ENCODE results near the gene C1QTNF9.
"Not testable (repeated sequence)": the region's sequence is repeated elsewhere in the genome, so short reads cannot be mapped to it uniquely, and the experiment has no call there.

Gene C1QTNF9

DNA sequence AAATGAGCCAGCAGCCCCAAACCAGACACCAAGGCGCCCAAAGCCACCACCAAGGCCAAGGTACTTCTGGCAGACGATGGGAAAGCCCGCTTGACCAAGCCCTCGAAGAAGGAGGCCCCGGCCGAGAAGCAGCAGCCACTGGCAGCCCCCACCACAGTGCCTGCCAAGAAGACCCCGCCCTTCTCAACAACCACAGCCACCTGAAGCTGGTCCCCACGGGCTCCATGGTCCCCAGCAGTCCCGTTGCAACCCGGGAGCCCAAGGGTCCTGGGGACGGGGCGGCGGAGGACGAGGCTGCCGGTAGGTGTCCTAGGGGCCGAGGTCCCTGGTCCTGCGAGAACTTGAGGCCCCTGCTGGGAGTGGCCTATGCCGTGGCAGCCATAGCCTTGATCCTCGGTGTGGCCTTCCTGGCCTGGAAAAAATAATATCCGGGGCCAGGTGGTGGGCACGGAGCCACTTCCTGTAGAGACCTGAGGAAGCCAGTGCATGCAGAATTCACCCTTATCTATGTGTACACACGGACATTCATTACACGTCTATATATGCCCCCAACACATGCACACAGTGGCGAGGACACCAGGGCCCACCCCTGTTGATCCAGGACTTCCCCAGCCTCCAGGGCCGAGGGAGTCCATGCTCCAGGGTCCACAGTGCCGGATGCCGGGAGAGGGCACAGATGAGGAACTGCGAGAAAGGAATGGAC lies 13.8 kb downstream of the C1QTNF9 start:
- no peak for DNase-seq (ENCODE audit: low read depth)

DNA sequence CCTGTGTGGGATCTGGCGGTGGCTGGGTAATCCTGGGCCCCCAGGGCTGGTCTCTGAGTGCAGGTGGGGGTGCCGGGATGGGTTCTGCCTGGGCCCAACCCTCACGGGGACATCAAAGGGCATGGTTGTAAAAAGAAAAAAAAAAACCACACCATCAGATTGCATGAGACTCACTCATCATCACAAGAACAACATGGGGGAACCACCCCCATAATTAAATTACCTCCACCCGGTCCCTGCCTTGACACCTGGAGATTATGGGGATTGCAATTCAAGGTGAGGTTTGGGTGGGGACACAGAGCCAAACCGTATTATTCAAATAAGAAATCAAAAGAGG lies 14.3 kb downstream of the C1QTNF9 start:
- DNase-seq (ENCODE audit: low read depth), result no peak

DNA sequence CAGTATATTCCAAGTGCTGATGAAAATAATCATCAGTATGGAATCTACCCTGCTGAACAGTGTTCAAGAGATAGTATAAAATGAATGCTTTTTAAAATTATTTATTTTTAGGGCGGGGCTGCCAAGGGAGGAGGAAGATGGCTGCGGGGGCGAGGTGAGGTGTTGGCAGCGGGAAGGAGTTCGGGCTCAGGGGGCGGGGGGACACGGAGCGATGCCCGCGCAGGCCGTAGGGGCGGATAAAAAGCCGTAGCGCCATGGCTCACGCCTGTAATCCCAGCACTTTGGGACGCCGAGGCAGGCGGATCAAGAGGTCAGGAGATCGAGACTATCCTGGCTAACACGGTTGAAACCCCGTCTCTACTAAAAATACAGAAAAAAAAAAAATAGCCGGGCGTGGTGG lies 18.2 kb downstream of the C1QTNF9 start:
- not testable (repeated sequence) for DNase-seq (ENCODE audit: low read depth)

DNA sequence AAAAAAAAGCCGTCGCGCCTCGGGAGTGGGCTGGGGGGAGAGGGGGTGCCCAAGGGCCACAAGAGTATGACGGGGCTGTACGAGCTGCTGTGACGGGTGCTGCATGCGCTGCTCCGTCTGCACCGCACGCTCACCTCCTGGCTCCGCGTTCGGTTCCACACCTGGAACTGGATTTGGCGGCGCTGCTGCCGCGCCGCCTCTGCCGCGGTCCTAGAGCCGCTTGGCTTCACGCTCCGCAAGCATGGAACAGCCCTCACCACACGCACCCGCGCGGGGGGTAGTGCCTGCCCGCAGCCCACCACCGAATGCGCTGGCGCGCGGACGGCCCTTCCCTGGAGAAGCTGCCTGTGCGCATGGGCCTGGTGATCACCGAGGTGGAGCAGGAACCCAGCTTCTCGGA lies 18.8 kb downstream of the C1QTNF9 start:
- DNase-seq (ENCODE audit: low read depth), result no peak

DNA sequence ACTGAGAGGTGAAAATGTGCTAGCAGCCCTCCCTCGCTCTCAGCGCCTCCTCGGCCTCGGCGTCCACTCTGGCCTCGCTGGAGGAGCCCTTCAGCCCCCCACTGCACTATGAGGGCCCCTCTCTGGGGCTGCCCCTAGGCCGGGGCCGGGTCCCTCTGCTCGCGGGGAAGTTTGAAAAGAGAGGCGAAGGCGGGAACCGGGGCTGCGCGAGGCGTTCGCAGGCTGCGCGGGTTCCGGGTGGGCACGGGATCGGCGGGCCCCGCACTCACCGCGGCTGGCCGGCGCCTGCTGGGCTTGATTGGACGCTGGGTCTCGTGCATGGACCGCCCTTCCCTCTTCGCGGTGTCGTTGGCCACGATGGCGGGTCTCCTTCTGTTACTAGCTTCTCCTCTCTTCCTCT lies 29.3 kb downstream of the C1QTNF9 start:
- DNase-seq (ENCODE audit: low read depth), result no peak

DNA sequence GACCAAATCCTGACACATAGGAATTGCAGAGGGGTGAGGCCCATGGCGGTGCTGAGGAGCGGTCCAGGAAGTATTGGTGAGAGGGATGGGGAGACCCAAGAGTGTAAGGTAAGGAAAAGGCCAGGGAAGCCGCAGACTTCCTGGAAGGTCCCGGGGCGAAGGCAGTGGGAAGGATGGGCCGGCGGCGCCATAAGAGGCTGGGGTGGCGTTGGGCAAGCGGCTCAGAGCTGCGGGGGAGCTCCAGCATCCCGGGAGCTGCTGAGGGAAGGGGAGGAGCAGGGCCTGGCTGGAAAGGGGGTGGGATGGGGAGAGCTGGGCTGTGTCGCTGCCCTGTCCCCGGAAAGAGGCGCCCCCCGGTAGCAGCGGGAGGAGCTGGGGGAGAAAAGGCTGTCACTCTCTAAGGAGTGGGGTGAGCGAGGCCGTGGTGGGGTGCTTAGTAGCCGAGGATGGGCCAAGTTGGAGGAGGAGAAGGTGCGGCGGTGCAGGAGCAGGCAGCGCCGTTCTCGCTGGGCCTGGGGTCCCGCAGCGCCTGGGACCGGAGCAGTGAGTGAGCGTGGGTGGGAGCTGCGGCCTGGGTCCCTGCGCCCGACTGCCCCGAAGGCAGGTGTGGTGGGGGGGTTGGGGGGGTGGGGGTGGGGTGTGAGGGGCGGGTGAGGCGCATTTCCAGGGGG lies 30.7 kb downstream of the C1QTNF9 start:
- DNase-seq (ENCODE audit: low read depth), result no peak

DNA sequence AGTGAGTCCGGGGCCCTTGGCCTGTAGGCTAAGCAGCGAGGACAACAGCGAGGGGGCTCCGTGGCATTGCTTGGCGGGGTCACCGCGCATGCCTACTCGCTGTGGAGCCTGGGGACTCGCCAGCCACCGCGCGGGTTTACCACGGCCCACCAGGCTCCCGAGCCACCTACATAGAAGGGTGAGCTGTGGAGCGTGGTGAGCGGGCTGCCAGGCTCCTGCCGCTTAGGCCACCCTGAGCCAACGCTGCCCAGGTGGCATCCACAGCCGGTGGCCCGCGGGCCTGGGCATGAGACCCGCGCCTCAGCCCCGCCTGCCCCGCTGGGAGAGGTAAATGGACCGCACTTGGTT lies 31.2 kb downstream of the C1QTNF9 start:
- no peak for DNase-seq (ENCODE audit: low read depth)

DNA sequence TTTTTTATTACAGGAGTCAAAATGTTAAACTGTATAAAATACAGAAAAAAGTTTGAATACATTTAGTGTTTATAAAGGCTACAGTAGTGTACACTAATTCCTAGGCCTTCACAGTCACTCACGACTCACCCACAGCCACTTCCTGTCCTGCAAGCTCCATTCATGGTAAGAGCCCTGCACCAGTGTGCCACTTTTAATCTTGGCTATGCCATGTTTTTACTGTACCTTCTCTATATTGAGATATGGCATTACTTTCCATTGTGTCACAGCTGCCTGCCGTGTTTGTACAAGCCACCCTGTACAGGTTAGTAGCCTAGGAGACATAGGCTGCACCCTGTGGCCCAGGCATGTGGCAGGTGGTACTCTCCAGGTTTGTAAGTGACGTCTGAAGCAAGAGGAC lies 32.1 kb downstream of the C1QTNF9 start:
- no peak for DNase-seq (ENCODE audit: low read depth)

DNA sequence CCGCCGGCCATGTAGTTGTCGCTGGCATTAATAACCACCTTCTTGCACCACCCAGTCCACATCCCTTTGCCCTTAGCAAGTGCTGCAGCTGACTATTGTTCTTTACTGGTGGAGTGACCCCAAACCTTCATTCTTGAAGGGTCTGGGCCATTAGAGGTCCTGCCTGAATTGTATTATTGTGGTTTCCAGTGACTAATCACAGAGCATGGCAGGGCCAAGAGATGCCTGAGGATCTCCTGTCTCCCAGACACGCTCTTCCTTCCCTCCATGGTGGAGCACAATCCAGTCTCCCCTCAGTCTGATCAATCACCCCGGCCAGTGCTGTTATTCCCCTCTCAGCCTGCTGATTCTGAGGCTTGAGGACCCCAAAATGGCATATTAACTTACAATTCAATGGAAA lies 39.0 kb downstream of the C1QTNF9 start:
- no peak for DNase-seq (ENCODE audit: low read depth)

DNA sequence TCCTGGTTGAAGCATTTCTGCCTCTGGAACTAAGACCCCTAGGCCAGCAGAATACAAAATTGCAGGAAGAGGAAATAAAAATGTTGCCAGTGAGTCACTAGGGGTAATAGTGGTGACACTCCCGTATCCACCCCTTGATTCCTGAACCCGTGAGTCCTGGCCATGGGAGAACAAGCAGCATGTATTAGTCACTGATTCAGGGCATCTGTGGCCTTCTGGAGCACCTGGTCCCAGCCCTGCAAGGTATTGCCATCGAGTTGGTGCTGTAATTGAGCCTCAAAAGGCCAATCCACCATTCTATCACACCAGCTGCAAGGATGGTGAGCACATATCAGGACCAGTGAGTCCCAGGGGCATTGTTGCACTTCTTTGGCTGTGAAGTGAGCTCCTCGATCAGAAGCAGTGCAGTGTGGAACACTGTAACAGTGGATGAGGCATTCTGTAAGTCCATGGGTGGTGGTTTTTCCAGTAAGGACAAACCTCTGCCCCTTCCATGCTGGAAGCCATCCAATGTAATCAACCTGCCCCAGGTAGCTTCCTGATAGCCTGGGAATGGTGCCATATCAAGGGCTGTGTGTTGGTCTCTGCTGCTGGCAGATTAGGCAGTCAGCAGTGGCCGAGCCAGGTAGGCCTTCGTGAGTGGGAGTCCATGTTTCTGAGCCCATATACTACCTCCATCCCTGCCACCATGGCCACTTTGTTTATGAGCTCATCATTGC lies 39.6 kb downstream of the C1QTNF9 start:
- DNase-seq (ENCODE audit: low read depth), result no peak

DNA sequence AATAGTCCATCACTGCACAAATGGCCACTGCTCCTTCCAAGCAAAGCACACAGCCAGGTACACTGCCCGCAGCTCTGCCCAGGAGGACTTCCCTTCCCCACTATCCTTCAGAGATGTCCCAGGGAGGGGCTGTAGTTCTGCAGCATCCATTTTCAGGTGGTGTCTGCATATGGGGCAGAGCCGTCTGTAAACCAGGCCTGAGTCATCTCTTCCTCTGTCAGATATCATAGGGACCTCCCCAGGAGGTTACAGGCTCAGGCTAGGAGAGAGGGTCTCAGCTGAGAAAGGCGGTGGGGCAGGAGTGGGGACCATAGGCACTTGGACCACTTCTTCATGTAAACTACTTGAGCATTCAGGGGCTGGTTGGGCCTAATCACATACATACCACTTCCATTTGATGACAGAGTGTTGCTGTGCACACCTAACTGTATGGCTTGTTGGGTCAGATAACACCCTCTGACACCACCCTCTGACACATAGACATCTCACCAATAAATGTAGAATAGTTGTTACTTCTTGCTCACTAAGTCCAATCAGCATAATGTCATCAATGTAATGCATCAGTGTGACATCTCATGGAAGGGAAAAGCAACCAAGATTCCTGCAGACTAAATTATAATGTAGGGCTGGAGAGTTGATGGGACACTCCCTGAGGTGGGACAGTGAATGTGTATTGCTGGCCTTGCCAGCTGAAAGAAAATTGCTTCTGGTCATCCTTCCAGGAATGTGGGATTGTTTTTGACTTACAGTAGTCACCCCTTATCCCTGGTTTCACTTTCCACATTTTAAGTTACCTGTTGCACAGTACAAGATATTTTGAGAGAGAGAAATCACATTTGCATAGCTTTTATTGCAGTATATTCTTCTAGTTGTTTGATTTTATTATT lies 40.6 kb downstream of the C1QTNF9 start:
- DNase-seq (ENCODE audit: low read depth), result not testable (repeated sequence)

DNA sequence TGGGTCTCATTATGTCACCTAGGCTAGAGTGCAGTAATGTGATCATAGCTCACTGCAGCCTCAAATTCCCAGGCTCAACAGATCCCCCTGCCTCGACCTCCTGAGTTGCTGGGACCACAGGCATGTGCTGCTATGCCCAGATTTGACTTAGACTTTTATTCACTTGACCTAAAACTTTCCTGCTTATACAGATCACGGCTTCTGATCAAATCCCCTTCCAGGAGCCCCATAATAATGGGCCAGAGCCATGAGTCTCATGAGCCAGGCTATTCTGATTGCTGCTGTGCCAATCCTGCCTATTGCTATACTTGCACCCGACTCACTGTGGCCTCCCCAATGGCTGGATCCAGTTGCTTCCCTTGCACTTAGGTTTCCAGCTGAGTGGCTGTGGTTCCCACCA lies 42.0 kb downstream of the C1QTNF9 start:
- DNase-seq (ENCODE audit: low read depth), result no peak

DNA sequence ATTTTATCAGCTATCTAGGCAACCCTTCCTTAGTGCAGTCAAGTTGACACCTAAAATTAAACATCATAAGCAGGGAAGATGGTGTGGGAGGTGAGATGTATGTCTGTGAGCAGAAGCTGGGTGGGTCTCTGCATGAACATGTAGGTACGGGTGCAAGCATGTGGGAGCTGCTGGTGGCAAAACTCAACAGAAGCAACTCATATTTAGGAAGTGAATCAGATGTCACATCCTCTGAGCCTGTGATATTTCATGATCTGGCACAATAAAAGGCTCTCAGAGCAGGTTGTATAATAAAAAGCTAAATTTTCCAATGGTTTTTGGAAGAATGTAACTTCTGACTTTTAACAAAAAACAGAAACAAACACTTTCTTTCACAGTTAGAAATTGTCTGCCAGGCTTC lies 44.4 kb downstream of the C1QTNF9 start:
- DNase-seq (ENCODE audit: low read depth), result no peak

DNA sequence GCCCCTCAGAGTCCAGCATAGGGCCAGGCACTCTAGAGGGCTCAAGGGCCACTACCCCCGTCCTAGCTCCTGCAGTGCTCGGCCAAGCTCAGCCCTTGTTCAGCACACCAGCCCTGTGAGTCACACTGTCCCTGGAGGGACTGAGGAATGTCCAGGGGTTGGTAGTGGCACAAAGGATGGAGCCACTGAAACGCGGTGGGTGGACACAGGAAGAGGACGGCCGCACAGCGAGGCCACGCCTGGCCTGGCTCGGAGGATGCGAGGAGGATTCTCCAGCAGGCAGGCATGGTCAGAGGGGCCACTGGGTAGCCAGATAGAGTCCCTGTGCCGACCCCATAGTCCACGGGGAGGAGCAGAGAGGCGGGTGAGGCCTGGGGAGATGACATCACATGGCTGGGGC lies 45.7 kb downstream of the C1QTNF9 start:
- no peak for DNase-seq (ENCODE audit: low read depth)

DNA sequence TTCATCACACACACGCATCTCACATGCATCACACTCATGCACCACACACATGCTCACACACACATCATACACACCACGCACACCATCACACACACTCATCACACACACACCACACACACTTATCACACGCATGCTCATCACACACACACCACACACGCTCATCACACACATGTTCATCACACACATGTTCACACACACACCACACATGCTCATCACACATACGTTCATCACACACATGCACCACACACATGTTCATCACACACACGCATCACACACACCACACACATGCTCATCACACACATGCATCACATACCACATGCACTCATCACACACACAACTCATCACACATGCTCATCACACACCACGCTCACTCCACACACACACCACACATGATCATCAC lies 46.9 kb downstream of the C1QTNF9 start:
- DNase-seq (ENCODE audit: low read depth), result no peak

DNA sequence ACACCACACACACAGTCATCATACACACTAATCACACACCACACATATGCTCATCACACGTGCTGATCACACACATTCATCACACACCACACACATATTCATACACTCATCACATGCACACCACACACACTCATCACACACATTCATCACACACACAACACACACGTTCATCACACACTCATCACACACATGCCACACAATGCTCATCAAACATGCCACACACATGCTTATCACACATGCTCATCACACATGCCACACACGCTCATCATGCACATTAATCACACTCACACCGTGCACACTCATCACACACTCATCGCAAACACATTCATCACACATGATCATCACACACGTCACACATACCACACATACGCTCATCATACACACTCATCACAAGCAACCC lies 47.5 kb downstream of the C1QTNF9 start:
- no peak for DNase-seq (ENCODE audit: low read depth)

DNA sequence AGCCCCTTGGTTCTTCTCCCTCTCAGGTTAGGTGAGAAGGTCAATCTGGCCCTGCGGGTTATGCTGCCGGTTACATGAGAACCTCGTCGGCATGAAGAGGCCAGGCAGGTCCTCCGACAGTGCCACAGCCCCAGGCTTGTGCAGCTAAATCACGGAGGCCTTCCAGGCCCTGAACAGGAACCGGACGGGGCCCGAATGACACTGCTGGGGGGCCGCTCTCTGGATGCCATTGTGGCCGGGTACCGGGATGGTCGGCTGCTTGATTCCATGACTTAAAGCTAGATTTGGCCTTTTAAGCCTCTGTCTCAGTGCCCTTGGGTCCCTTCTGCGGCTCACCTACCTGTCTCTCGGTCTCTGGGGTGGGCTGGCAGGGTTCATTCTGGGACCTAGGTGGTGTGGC lies 48.4 kb downstream of the C1QTNF9 start:
- DNase-seq (ENCODE audit: low read depth), result no peak

DNA sequence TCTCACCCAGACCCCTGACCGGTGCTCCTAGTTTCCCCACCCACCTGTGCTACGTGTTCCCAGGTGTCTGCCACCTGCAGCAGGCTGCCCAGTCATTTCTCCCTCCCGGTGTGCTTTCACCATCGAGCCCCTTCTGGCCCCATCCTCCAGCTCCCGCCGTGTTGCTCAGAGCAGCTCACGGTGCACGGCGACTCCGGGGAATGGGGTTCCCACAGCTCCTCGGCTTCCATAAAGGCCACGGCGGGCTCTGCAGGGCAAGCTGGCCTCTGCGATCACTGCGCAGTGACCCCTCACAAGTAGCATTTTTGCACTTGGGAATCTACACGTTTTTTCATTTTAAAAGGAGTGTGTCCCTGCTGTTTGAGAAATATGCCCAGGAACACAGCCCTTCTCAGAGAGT lies 49.5 kb downstream of the C1QTNF9 start:
- not testable (repeated sequence) for DNase-seq (ENCODE audit: low read depth)

DNA sequence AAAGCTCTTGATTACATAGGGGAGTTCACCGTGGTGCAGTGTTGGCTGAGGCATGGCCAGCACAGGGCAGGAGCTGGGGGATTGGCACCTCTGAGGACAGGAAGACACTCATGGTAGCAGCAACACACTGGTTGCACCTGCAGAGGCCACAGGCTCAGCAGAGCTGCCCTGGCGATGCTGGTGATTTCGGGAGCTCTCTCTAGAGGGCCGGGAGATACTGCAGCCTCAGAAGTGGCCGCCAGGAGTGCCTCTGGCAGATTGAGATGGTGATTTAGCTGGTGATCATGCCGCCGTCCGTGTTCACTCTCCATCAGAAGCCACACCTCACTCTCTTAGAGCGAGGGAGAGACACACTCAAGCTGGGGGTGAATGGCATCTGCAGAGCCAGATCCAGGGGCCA lies 49.9 kb downstream of the C1QTNF9 start:
- DNase-seq (ENCODE audit: low read depth), result not testable (repeated sequence)

DNA sequence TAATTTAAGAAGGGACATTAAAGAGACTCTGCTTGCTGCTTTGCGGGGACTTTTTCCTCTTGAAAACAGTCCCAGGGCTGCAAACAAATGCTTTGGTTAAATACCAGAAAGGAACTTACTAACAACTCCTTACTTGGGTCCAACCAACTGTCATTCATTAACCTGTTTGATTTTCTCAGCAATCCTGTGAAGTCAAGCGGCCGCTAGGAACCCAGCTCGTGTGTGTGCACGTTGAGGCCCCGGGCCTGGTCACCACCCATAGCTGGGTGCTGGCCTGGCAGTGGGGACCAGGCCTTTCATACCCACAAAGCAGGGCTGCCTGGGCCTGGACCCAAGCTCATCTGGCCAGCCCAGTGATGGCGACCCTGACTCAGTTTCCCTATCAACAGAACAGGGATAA lies 50.7 kb downstream of the C1QTNF9 start:
- DNase-seq (ENCODE audit: low read depth), result no peak

DNA sequence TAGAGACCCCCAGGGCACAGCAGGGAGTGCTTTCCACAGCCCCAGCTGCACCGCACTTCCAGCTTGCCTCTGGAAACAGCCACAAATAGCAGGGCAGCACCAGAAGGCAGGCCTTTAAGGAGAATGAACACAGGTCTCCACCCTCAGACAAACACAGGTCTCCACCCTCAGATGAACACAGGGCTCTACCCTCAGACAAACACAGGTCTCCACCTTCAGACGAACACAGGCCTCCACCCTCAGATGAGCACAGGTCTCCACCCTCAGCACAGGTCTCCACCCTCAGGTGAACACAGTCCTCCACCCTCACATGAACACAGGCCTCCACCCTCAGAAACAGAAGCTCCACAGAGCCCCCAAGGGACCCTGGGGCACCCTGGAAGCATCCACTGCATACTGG lies 51.7 kb downstream of the C1QTNF9 start:
- DNase-seq (ENCODE audit: low read depth), result no peak

DNA sequence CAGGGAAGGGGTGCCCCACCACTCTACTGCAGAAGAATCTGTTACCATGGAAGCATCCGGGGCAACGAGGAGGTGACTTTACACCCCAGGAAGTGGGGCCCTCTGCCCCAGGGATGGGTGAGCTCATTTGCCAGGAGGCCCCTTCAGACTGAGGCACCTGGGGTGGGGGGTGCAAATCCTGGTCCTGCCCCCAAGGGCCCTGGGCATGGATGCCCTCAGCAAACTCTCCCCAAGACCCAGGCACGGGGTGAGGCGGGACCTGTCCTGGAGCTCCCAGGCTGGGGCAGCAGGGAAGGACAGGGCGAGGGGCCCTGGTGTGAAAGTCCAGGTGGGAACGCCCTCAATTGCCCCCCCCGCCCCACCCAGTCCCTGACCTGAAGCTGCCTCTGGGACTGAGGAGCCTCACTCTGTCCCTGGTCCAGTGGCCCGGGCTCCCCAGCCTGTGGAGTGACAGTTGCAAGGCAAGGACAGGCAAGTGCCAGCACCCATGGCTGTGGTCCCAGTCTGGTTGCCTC lies 52.5 kb downstream of the C1QTNF9 start:
- no peak for DNase-seq (ENCODE audit: low read depth)
